Left lung (tissue), 10 donors: Measurements from ENCODE around the gene CACNB4. TPM values are rescaled to one million over a fixed set of nuclear protein-coding genes. Genes with fewer than 3 reads are reported as not detected.
"Not testable (repeated sequence)": the region's sequence is repeated elsewhere in the genome, so short reads cannot be mapped to it uniquely, and the experiment has no call there.

Experiments used
- ATAC-seq: fragments of 200-7000 bp; cut with Tn5 transposase; one replicate; pipeline ENCODE4 v1.9.1; 2020; ENCODE audit warnings: moderate library complexity
- DNase-seq, 4 donors: peaks; one replicate each; pipeline ENCODE4 v3.0.0-alpha.2; 2013 to 2020
- H3K27ac ChIP-seq, 2 donors: fragments of 200-600 bp; sonication (generic) in 1 of 2; one replicate each; pipeline versions ENCODE4 v1.5.0 to v1.8.0; 2020 to 2021
- H3K27me3 ChIP-seq, 2 donors: fragments of 200-600 bp; sonication (generic) in 1 of 2; one replicate each; pipeline versions ENCODE4 v1.5.0 to v1.8.0; 2020 to 2021
- H3K36me3 ChIP-seq, 2 donors: fragments of 200-600 bp; sonication (generic) in 1 of 2; one replicate each; pipeline versions ENCODE4 v1.5.0 to v1.8.0; 2020 to 2021
- H3K4me1 ChIP-seq, 2 donors: fragments of 200-600 bp; one replicate each; pipeline ENCODE4 v1.8.0; 2021
- H3K4me3 ChIP-seq, 2 donors: fragments of 200-600 bp; sonication (generic) in 1 of 2; one replicate each; pipeline versions ENCODE4 v1.5.0 to v1.8.0; 2020 to 2021; ENCODE audit warnings: mild to moderate bottlenecking in 1 of 2
- H3K9me3 ChIP-seq, 2 donors: fragments of 200-600 bp; sonication (generic) in 1 of 2; one replicate each; pipeline versions ENCODE4 v1.5.0 to v1.8.0; 2020 to 2021
- CTCF ChIP-seq, 2 donors: fragments of 200-600 bp; sonication (generic) in 1 of 2; IDR thresholded peaks; one replicate each; pipeline versions ENCODE4 v1.5.0 to v1.8.0; 2021; ENCODE audit warnings: antibody characterized with exemption in 2 of 2
- intact Hi-C, 2 donors: fragments of 100-400 bp; cut with DNase I; formaldehyde crosslinking; loops; one replicate each; pipeline versions ENCODE4 v1.11.2 to v1.14.2; 2022
- polyA plus RNA-seq, 6 donors: library from polyadenylated mRNA; unstranded; fragments of 120-200 nt; gene quantifications; one replicate each; pipeline ENCODE4 v1.2.1, GENCODE V29; 2013; ENCODE audit not compliant: insufficient read length in 6 of 6
- total RNA-seq, 2 donors: library from RNA; stranded (reverse); fragmentation: NEBNext Ultra II Directional; extraction: Animal tissue kit (Norgen Biotek cat#: 25700); gene quantifications; one replicate each; pipeline ENCODE4 v1.2.1, GENCODE V29; 2021
- donor health status: DM: no; HTN: yes; CAD: no.
- donor health status: DM: no; HTN: no; CAD: no.

CACNB4 gene
- total and polyA plus RNA-seq, 8 donors, result 5.9 to 11.2 (median 8.6) TPM

GRCh38 chr2:151996243-151997003 is 102.4 kb downstream of the CACNB4 start:
- no peak overlapping the region for H3K4me3 ChIP-seq
- no peaks in the 10 kb centered on the region for H3K4me1 ChIP-seq
- no peaks in the 10 kb centered on the region for H3K27me3 ChIP-seq
- peak overlapping the region in 1 of 2 donors; percentile 37 for H3K27ac ChIP-seq
- ATAC-seq, result peak; percentile 62
- TF ChIP-seq CTCF (IDR thresholded peaks at IDR 0.05), result no peak
- no peak for DNase-seq
- no peaks in the 10 kb centered on the region for H3K36me3 ChIP-seq
- intact Hi-C loops, result no loop called here
- no peaks in the 10 kb centered on the region for H3K9me3 ChIP-seq

GRCh38 chr2:151995161-151995557 is 103.7 kb downstream of the CACNB4 start:
- TF ChIP-seq CTCF (IDR thresholded peaks at IDR 0.05), result no peak
- no peaks in the 10 kb centered on the region for H3K4me1 ChIP-seq
- H3K36me3 ChIP-seq, result no peaks in the 10 kb centered on the region
- H3K4me3 ChIP-seq, result no peak overlapping the region
- DNase-seq (no peak), ATAC-seq (no peak)
- H3K27ac ChIP-seq, result peak overlapping the region in 1 of 2 donors; percentile 37
- no peaks in the 10 kb centered on the region for H3K27me3 ChIP-seq
- H3K9me3 ChIP-seq, result no peaks in the 10 kb centered on the region
- intact Hi-C loops, result no loop called here

- H3K36me3 ChIP-seq, H3K27me3 ChIP-seq, H3K9me3 ChIP-seq, H3K27ac ChIP-seq, ATAC-seq, DNase-seq, H3K4me1 ChIP-seq, intact Hi-C loops, H3K4me3 ChIP-seq: not testable (repeated sequence)
Measured at GRCh38 chr2:151994178-151994577, 104.7 kb downstream of the CACNB4 start.

DNA sequence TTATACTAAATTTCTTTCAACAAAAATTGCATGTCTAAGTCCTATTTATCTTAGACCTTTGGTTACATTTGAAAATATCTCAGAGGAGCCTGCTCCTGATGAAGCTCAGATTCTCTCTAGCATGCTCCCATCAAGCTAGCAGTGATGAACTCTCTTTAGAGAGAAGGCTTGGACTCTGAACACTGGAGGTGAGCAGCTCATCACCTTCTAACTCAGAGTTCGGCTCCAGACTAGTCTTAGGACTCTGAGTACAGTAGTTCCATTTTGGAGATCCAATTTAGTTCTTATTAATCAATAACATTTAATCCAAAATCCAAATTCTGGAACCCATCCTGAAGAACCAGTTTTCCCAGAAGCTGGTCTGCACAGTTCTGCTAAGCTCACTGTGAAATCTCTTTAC is 107.8 kb downstream of the CACNB4 start:
- DNase-seq (no peak), ATAC-seq (no peak)
- Histone ChIP-seq H3K9me3 (no peaks in the 10 kb centered on the region), H3K27me3 (no peaks in the 10 kb centered on the region), H3K4me1 (no peaks in the 10 kb centered on the region), H3K4me3 (no peak overlapping the region), H3K27ac (no peak overlapping the region), H3K36me3 (no peaks in the 10 kb centered on the region)
- intact Hi-C loops, result no loop called here
- TF ChIP-seq CTCF (IDR thresholded peaks at IDR 0.05), result no peak

- no peak overlapping the region for H3K27ac ChIP-seq
- no peak for DNase-seq
- no peak for TF ChIP-seq CTCF (IDR thresholded peaks at IDR 0.05)
- no peaks in the 10 kb centered on the region for H3K4me1 ChIP-seq
- no peaks in the 10 kb centered on the region for H3K9me3 ChIP-seq
- H3K27me3 ChIP-seq, result no peaks in the 10 kb centered on the region
- no peaks in the 10 kb centered on the region for H3K36me3 ChIP-seq
- ATAC-seq, result no peak
- intact Hi-C loops, result no loop called here
- no peak overlapping the region for H3K4me3 ChIP-seq
Measured at GRCh38 chr2:151989378-151989777, 109.5 kb downstream of the CACNB4 start.

- H3K27me3 ChIP-seq, result no peaks in the 10 kb centered on the region
- H3K9me3 ChIP-seq, result no peaks in the 10 kb centered on the region
- no peaks in the 10 kb centered on the region for H3K4me1 ChIP-seq
- intact Hi-C loops, result no loop called here
- H3K4me3 ChIP-seq, result no peak overlapping the region
- ATAC-seq (no peak), DNase-seq (no peak)
- no peak for TF ChIP-seq CTCF (IDR thresholded peaks at IDR 0.05)
- no peaks in the 10 kb centered on the region for H3K36me3 ChIP-seq
- no peak overlapping the region for H3K27ac ChIP-seq
Measured at GRCh38 chr2:151987484-151987883, 111.4 kb downstream of the CACNB4 start.
